GM06990 (cell line): ENCODE results near the gene TMEM121.

Source experiments
- DNase-seq: peaks from one replicate; pipeline ENCODE4 v3.0.0-alpha.2; 2011; ENCODE audit not compliant: insufficient read length; ENCODE audit errors: extremely low read depth
- H3K27me3 ChIP-seq: replicated peaks from 2 replicates; pipeline ENCODE4 v1.6.0; 2011; ENCODE audit warnings: low read length; ENCODE audit not compliant: control insufficient read depth, insufficient read depth
- H3K36me3 ChIP-seq: 2 replicates; pipeline ENCODE4 v1.5.1; 2011; ENCODE audit warnings: low read length; ENCODE audit not compliant: control insufficient read depth, insufficient read depth
- H3K4me3 ChIP-seq: replicated peaks from 2 replicates; pipeline ENCODE4 v1.5.1; 2011; ENCODE audit warnings: low read depth, mild to moderate bottlenecking, control low read depth, low read length
- TF ChIP-seq, protein P1 (sequence below): IDR thresholded peaks from 2 replicates; pipeline ENCODE4 v1.5.1; 2011; ENCODE audit warnings: low read length, control low read depth, mild to moderate bottlenecking, inconsistent platforms; ENCODE audit not compliant: insufficient read depth, poor library complexity, severe bottlenecking

Gene TMEM121

DNA sequence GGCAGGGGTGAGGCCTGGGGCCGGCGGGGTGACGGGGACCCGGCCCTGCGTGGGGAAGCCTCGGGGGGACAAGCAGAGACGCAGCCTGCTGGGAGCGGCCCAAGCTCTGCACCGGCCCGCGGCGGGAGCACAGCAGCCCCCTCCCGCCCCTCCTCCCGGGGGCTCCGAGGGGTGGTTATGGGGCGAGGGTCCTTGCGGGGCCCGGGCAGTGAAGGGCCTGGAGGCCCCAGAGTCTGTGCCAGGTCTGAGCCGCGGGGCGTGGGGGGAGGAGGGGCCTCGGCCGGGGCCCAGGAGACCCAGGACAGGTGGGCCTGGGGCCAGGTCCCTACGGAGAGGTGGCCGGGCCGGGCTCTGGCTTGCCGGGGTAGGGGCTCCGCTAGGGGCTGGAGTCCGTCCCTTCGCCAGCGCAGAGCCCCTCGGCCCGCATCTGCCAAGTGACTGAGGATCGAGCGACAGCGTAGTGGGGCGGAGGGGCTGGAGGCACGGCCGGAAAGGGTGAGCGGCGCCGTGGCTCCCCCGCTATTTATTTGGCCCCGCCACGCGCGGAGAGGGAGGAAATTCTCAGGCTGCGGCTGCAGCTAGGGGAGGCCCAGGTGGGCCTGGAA is 495 bp downstream of the TMEM121 start:
- peak overlapping the region; percentile 31 for H3K4me3 ChIP-seq
- DNase-seq, result no peak
- TF ChIP-seq, protein P1, sequence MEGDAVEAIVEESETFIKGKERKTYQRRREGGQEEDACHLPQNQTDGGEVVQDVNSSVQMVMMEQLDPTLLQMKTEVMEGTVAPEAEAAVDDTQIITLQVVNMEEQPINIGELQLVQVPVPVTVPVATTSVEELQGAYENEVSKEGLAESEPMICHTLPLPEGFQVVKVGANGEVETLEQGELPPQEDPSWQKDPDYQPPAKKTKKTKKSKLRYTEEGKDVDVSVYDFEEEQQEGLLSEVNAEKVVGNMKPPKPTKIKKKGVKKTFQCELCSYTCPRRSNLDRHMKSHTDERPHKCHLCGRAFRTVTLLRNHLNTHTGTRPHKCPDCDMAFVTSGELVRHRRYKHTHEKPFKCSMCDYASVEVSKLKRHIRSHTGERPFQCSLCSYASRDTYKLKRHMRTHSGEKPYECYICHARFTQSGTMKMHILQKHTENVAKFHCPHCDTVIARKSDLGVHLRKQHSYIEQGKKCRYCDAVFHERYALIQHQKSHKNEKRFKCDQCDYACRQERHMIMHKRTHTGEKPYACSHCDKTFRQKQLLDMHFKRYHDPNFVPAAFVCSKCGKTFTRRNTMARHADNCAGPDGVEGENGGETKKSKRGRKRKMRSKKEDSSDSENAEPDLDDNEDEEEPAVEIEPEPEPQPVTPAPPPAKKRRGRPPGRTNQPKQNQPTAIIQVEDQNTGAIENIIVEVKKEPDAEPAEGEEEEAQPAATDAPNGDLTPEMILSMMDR, result no peak

DNA sequence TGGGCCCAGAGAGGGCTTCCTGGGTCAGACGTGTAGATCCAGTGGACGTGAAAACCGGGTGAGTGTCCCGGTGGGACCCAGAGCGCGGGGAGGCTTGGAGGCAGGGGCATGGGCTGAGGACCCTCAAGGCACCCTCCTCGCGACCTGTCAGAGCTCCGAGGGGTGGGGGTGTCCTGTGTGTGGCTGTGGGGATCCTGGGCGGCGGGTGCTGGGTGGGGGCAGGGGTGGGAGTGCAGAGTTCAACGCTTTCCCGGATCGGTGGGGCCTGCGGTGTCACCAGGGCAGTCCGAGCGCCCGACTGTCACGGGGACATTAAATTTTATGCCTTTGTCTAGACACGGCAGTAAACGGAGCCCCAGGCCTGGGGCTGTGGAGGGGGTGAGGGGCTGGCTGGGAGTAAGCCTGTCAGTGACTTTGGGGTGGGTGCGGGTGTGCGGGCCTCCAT is 1.0 kb downstream of the TMEM121 start:
- no peak for DNase-seq
- Histone ChIP-seq H3K4me3 (no peak overlapping the region), H3K36me3 (no peaks in the 10 kb centered on the region), H3K27me3 (peaks cover 2% of the 10 kb centered on the region)
- TF ChIP-seq, protein P1, result no peak

More for the DNA sequence above, 495 bp downstream of the TMEM121 start:
- Histone ChIP-seq H3K27me3 (peaks cover 2% of the 10 kb centered on the region), H3K36me3 (no peaks in the 10 kb centered on the region)

DNA sequence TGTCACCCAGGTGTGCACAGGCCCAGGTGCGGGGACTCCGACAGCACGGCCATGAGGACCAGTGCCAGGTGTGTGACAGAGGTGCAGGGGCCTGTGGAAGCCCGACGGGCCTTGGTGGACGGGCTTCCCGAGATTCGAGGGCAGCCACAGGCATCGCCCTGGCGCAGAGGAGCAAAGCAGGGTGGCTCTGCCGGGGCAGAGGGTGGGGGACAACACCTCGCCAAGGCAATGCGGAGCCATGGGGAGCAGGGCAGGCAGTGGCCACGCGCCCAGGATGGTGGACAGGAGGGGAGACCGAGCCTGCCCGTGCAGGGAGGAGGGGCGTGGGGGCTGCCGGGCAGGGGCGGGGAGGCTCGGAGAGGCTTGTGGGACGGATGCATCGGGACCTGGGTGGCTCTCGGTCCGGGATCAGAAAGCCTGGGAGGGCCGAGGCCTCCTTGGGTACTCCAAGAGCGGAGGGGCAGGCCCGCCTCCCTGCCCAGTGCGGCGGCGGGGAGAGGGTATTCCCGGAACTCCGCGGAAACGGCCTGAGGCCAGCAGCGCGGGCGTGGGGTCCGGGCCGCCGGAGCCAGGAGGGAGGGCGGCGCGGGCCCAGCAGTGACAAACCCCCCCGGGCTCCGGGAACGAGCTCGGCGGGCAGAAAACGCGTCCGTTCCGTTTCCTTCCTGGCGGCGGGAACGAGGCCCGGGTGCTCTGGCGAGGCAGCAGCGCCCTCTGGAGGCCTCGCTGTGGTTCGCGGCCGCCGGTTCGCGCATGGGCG is 1.6 kb downstream of the TMEM121 start:
- Histone ChIP-seq H3K4me3 (peak overlapping the region; percentile 52), H3K36me3 (no peaks in the 10 kb centered on the region), H3K27me3 (peaks cover 2% of the 10 kb centered on the region)
- DNase-seq, result peak; percentile 76
- TF ChIP-seq, protein P1, result peak; percentile 70

DNA sequence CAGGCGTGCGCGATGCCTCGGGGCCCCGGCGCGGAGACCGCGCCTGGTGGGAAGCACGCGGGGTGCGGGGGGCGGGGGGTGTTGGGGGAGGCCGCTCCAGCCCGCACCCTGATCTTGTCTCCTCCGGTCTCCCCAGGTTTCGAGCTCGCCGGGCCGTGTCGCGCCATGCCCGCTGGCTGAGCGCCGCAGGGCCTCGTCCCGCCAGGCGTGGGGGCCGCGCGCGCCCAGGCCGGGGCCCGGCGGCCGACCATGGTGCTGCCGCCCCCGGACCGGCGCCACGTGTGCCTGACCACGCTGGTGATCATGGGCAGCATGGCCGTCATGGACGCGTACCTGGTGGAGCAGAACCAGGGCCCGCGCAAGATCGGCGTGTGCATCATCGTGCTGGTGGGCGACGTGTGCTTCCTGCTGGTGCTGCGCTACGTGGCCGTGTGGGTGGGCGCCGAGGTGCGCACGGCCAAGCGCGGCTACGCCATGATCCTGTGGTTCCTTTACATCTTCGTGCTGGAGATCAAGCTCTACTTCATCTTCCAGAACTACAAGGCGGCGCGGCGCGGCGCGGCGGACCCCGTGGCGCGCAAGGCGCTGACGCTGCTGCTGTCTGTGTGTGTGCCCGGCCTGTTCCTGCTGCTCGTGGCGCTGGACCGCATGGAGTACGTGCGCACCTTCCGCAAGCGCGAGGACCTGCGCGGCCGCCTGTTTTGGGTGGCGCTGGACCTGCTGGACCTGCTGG is 2.4 kb downstream of the TMEM121 start:
- Histone ChIP-seq H3K27me3 (peaks cover 2% of the 10 kb centered on the region), H3K4me3 (no peak overlapping the region; the same call in 1 of the 2 replicates), H3K36me3 (no peaks in the 10 kb centered on the region)
- DNase-seq, result peak; percentile 51
- TF ChIP-seq, protein P1, result no peak

DNA sequence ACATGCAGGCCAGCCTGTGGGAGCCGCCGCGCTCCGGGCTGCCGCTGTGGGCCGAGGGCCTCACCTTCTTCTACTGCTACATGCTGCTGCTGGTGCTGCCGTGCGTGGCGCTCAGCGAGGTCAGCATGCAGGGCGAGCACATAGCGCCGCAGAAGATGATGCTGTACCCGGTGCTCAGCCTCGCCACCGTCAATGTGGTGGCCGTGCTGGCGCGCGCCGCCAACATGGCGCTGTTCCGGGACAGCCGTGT is 2.9 kb downstream of the TMEM121 start:
- no peaks in the 10 kb centered on the region for H3K36me3 ChIP-seq
- TF ChIP-seq, protein P1, result no peak
- H3K27me3 ChIP-seq, result peaks cover 2% of the 10 kb centered on the region
- H3K4me3 ChIP-seq, result no peak overlapping the region
- no peak for DNase-seq
